Activated T-cell treated with anti-CD3 and anti-CD28 coated beads for 48 hours (primary cell): ENCODE results near the gene SERAC1.
A peak's percentile ranks its signal among the peaks of the same experiment; 100 is the strongest.
"Not testable (repeated sequence)": the region's sequence is repeated elsewhere in the genome, so short reads cannot be mapped to it uniquely, and the experiment has no call there.

Experiments
- DNase-seq: peaks from one replicate; pipeline ENCODE4 v3.0.0-alpha.2; 2020; ENCODE audit warnings: low read depth

SERAC1 gene

GRCh38 chr6:158168040-158168289 is at the start of gene SERAC1:
Gene SERAC1 (minus strand): TSS chr6:158168262. CDS start chr6:158158363, 9,899 bp downstream.
- no peak for DNase-seq

GRCh38 chr6:158213925-158214674 is 46.0 kb upstream of the SERAC1 start:
- DNase-seq: peak; percentile 18

GRCh38 chr6:158211273-158212055 is 43.4 kb upstream of the SERAC1 start:
- DNase-seq: no peak

- not testable (repeated sequence) for DNase-seq
Observed at GRCh38 chr6:158209582-158210333, 41.7 kb upstream of the SERAC1 start.

- not testable (repeated sequence) for DNase-seq
Observed at GRCh38 chr6:158208226-158209030, 40.4 kb upstream of the SERAC1 start.

- no peak for DNase-seq
Observed at GRCh38 chr6:158207422-158207788, 39.3 kb upstream of the SERAC1 start.

GRCh38 chr6:158206740-158207421 is 38.8 kb upstream of the SERAC1 start:
- DNase-seq: no peak

GRCh38 chr6:158205169-158205944 is 37.3 kb upstream of the SERAC1 start:
- DNase-seq: no peak

- DNase-seq: no peak
Observed at GRCh38 chr6:158198461-158198860, 30.4 kb upstream of the SERAC1 start.

GRCh38 chr6:158194487-158195280 is 26.6 kb upstream of the SERAC1 start:
- no peak for DNase-seq

- DNase-seq: no peak
Observed at GRCh38 chr6:158191761-158192160, 23.7 kb upstream of the SERAC1 start.

- no peak for DNase-seq
Observed at GRCh38 chr6:158191032-158191431, 23.0 kb upstream of the SERAC1 start.

- no peak for DNase-seq
Observed at GRCh38 chr6:158188591-158188990, 20.5 kb upstream of the SERAC1 start.

- no peak for DNase-seq
Observed at GRCh38 chr6:158185729-158186456, 17.8 kb upstream of the SERAC1 start.

GRCh38 chr6:158184608-158185007 is 16.5 kb upstream of the SERAC1 start:
- DNase-seq: no peak

- DNase-seq: not testable (repeated sequence)
Observed at GRCh38 chr6:158183174-158183972, 15.3 kb upstream of the SERAC1 start.

- DNase-seq: not testable (repeated sequence)
Observed at GRCh38 chr6:158177712-158178111, 9.7 kb upstream of the SERAC1 start.

GRCh38 chr6:158175111-158175510 is 7.0 kb upstream of the SERAC1 start:
- DNase-seq: no peak
